Neutrophil (primary cell): Measurements from ENCODE around the gene SPATA18.

Source experiments
- H3K27ac ChIP-seq: fragments of 200-600 bp; sonication (generic); 2 replicates; pipeline ENCODE4 v1.5.1; 2016; ENCODE audit warnings: mild to moderate bottlenecking, moderate library complexity
- H3K27me3 ChIP-seq: fragments of 200-600 bp; sonication (generic); 2 replicates; pipeline ENCODE4 v1.6.0; 2016; ENCODE audit warnings: mild to moderate bottlenecking
- H3K36me3 ChIP-seq: fragments of 200-600 bp; sonication (generic); 2 replicates; pipeline ENCODE4 v1.5.1; 2017
- H3K4me1 ChIP-seq, 2 experiments: fragments of 200-600 bp in 1 of 2; sonication (generic) in 1 of 2; 1 replicate in 1 of 2; 2 replicates in 1 of 2; pipeline versions ENCODE4 v1.5.1 to v1.6.1; 2013 to 2016; ENCODE audit warnings: low read depth in 1 of 2, low read length in 1 of 2, mild to moderate bottlenecking in 1 of 2, moderate library complexity in 1 of 2; ENCODE audit not compliant: control insufficient read depth in 1 of 2, insufficient read depth in 1 of 2
- H3K4me3 ChIP-seq, 2 experiments: fragments of 200-600 bp in 1 of 2; sonication (generic) in 1 of 2; 1 replicate in 1 of 2; 2 replicates in 1 of 2; pipeline ENCODE4 v1.5.1; 2013 to 2016; ENCODE audit warnings: low read depth in 1 of 2, low read length in 1 of 2, mild to moderate bottlenecking in 1 of 2, moderate library complexity in 1 of 2
- H3K9me3 ChIP-seq: fragments of 200-600 bp; sonication (generic); 2 replicates; pipeline ENCODE4 v1.5.1; 2016
- CTCF ChIP-seq: fragments of 200-600 bp; sonication (generic); IDR thresholded peaks from 2 replicates; pipeline ENCODE4 v1.5.1; 2016; ENCODE audit warnings: antibody characterized with exemption

The SPATA18 gene

GRCh38 chr4:52010986-52011385 is 40.1 kb upstream of the SPATA18 start:
- Histone ChIP-seq H3K4me1 (no peaks in the 10 kb centered on the region), H3K9me3 (no peaks in the 10 kb centered on the region), H3K4me3 (no peak overlapping the region), H3K36me3 (no peaks in the 10 kb centered on the region), H3K27ac (no peak overlapping the region), H3K27me3 (no peaks in the 10 kb centered on the region)
- no peak for TF ChIP-seq CTCF

- Histone ChIP-seq H3K27me3 (no peaks in the 10 kb centered on the region), H3K36me3 (no peaks in the 10 kb centered on the region), H3K27ac (no peak overlapping the region), H3K4me3 (no peak overlapping the region), H3K9me3 (no peaks in the 10 kb centered on the region), H3K4me1 (no peaks in the 10 kb centered on the region)
- no peak for TF ChIP-seq CTCF
These were observed 38.5 kb upstream of the SPATA18 start for GRCh38 chr4:52012651-52013050.

GRCh38 chr4:52014903-52015302 is 36.2 kb upstream of the SPATA18 start:
- no peaks in the 10 kb centered on the region for H3K4me1 ChIP-seq
- no peaks in the 10 kb centered on the region for H3K36me3 ChIP-seq
- H3K4me3 ChIP-seq, result no peak overlapping the region
- H3K27ac ChIP-seq, result no peak overlapping the region
- H3K27me3 ChIP-seq, result no peaks in the 10 kb centered on the region
- TF ChIP-seq CTCF, result no peak
- H3K9me3 ChIP-seq, result no peaks in the 10 kb centered on the region

- Histone ChIP-seq H3K27ac (no peak overlapping the region), H3K27me3 (no peaks in the 10 kb centered on the region), H3K4me3 (no peak overlapping the region), H3K9me3 (no peaks in the 10 kb centered on the region), H3K36me3 (no peaks in the 10 kb centered on the region), H3K4me1 (no peaks in the 10 kb centered on the region)
- TF ChIP-seq CTCF, result no peak
These were observed 35.7 kb upstream of the SPATA18 start for GRCh38 chr4:52015366-52015765.

GRCh38 chr4:52016981-52017380 is 34.1 kb upstream of the SPATA18 start:
- no peaks in the 10 kb centered on the region for H3K27me3 ChIP-seq
- H3K9me3 ChIP-seq, result no peaks in the 10 kb centered on the region
- no peaks in the 10 kb centered on the region for H3K36me3 ChIP-seq
- TF ChIP-seq CTCF, result no peak
- H3K4me3 ChIP-seq, result no peak overlapping the region
- no peaks in the 10 kb centered on the region for H3K4me1 ChIP-seq
- H3K27ac ChIP-seq, result no peak overlapping the region

GRCh38 chr4:52017814-52018213 is 33.3 kb upstream of the SPATA18 start:
- Histone ChIP-seq H3K4me3 (no peak overlapping the region), H3K27ac (no peak overlapping the region), H3K36me3 (no peaks in the 10 kb centered on the region), H3K27me3 (no peaks in the 10 kb centered on the region), H3K4me1 (no peaks in the 10 kb centered on the region), H3K9me3 (no peaks in the 10 kb centered on the region)
- TF ChIP-seq CTCF, result no peak
